Mucosa of descending colon (tissue), 3 donors: Measurements from ENCODE around the gene GPC3. TPM values are rescaled to one million over a fixed set of nuclear protein-coding genes. Genes with fewer than 3 reads are reported as not detected.
A peak's percentile ranks its signal among the peaks of the same experiment; 100 is the strongest.

Source experiments
- ATAC-seq: fragments of 200-7000 bp; cut with Tn5 transposase; one replicate; pipeline ENCODE4 v1.9.1; 2020; ENCODE audit warnings: mild to moderate bottlenecking, moderate library complexity
- DNase-seq, 3 donors: peaks; one replicate each; pipeline ENCODE4 v3.0.0-alpha.2; 2020
- H3K36me3 ChIP-seq: fragments of 200-600 bp; one replicate; pipeline ENCODE4 v1.8.0; 2021; ENCODE audit warnings: low read depth, mild to moderate bottlenecking
- H3K4me1 ChIP-seq: fragments of 200-600 bp; one replicate; pipeline ENCODE4 v1.8.0; 2021; ENCODE audit warnings: low read depth, mild to moderate bottlenecking
- H3K4me3 ChIP-seq: fragments of 200-600 bp; one replicate; pipeline ENCODE4 v1.8.0; 2021; ENCODE audit warnings: mild to moderate bottlenecking
- H3K9me3 ChIP-seq: fragments of 200-600 bp; one replicate; pipeline ENCODE4 v1.8.0; 2021; ENCODE audit warnings: mild to moderate bottlenecking
- CTCF ChIP-seq: fragments of 200-600 bp; IDR thresholded peaks from one replicate; pipeline ENCODE4 v1.8.0; 2022; ENCODE audit warnings: antibody characterized with exemption, mild to moderate bottlenecking
- intact Hi-C, 2 donors: fragments of 100-400 bp; cut with DNase I in 1 of 2; cut with micrococcal nuclease in 1 of 2; formaldehyde crosslinking; loops; one replicate each; pipeline versions ENCODE4 v1.11.0 to v1.11.1; 2022; cut with DNase I, micrococcal nuclease
- total RNA-seq, 3 donors: library from RNA; stranded (reverse); fragmentation: NEBNext Ultra II Directional in 2 of 3; extraction: Animal tissue kit (Norgen Biotek cat#: 25700) in 2 of 3; gene quantifications; one replicate each; pipeline versions ENCODE4 v1.2.1 to v1.2.4, GENCODE V29; 2021 to 2023
- donor health status: DM: no; HTN: no; CAD: no; lungs with moderate emphysema.
- donor health status: DM: no; HTN: no; CAD: no.
- donor health status: DM: no; HTN: yes; CAD: no.

GPC3 gene
- total RNA-seq, 3 donors from 2014 or later: 0.55 to 2.8 (median 2.1) TPM

DNA sequence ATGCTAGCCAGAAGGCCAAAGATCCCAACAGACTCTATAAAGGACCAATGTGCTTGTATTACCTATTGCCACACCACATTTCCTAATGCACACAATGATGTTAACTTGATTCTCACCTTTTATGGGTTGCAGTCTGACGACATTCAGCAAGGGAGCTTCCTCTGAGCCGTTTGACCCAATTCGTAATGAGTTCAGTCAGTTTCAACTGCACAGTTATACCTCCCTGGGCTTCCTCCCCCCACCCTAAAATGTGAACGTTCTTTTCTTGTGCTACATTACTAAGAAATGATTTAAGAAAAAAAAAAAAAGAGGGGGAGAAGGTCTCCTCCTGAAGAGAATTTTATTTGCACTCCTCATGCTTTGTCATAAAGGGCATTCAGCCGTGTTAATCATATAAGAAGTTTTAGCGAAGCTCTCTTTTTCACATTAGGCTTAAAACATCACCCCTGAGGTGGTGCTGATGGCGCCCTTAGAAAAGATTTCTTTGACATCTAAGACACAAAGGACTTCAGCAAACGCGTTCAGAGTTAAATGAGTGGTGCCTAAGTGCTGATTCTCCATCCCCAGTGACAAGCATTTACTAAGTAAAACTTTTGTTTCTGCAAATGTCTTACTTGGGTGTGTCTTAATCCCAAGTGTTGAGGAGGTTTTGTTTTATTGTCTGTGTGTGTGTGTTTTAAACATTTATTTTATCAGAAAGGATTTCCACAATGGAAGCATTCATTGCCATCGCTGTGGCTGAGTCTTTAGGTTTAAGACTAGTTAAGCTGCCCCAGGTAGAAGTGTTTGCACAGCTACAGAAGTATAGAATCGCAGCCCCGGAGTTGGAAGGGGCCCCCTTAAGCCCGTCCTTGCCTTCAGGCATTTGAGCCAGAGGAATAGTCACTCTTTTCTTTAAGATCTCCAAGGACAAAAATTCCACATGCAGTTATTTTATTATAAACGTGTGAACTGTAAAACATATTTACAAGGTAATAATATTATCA, 15.2 kb upstream of the GPC3 start:
- H3K4me1 ChIP-seq: no peaks in the 10 kb centered on the region
- no peaks in the 10 kb centered on the region for H3K36me3 ChIP-seq
- H3K9me3 ChIP-seq: no peaks in the 10 kb centered on the region
- no peak for ATAC-seq
- DNase-seq: no peak
- TF ChIP-seq CTCF: no peak
- H3K4me3 ChIP-seq: no peak overlapping the region
- intact Hi-C loops: no loop called here

GRCh38 chrX:133999031-133999705, 13.8 kb upstream of the GPC3 start:
- H3K9me3 ChIP-seq: no peaks in the 10 kb centered on the region
- H3K4me1 ChIP-seq: no peaks in the 10 kb centered on the region
- ATAC-seq (no peak), DNase-seq (peak in 1 of 3 donors; percentile 1)
- H3K4me3 ChIP-seq: no peak overlapping the region
- H3K36me3 ChIP-seq: no peaks in the 10 kb centered on the region
- intact Hi-C loops: no loop called here
- TF ChIP-seq CTCF: no peak

- TF ChIP-seq CTCF: no peak
- Histone ChIP-seq H3K36me3 (no peaks in the 10 kb centered on the region), H3K4me3 (no peak overlapping the region), H3K4me1 (no peaks in the 10 kb centered on the region), H3K9me3 (no peaks in the 10 kb centered on the region)
- DNase-seq (no peak), ATAC-seq (no peak)
- intact Hi-C loops: no loop called here
Observed at GRCh38 chrX:133995759-133996158, 10.4 kb upstream of the GPC3 start.

- no peaks in the 10 kb centered on the region for H3K9me3 ChIP-seq
- TF ChIP-seq CTCF: no peak
- intact Hi-C loops: no loop called here
- H3K36me3 ChIP-seq: no peaks in the 10 kb centered on the region
- H3K4me3 ChIP-seq: no peak overlapping the region
- ATAC-seq (no peak), DNase-seq (no peak)
- H3K4me1 ChIP-seq: no peaks in the 10 kb centered on the region
Observed at GRCh38 chrX:133994576-133994975, 9.2 kb upstream of the GPC3 start.

DNA sequence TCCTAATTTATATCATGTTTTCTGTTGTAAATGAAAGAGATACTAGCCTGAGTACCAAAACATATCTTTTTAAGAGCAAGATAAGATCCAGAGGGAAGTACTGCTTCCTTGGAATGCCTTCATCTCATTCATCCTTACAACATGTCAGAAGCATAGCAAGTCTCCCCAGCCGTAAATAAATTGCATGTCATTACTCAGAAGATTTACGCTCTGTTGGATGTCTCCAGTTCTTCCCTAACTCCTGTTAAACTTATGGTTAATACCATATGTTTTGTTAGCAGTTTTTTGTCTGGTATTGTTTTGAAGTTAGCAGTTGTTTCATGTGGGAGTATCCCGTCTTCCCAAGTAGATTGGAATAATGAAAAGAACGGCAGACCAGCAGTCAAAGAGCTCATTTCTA, 7.5 kb upstream of the GPC3 start:
- Histone ChIP-seq H3K9me3 (no peaks in the 10 kb centered on the region), H3K36me3 (no peaks in the 10 kb centered on the region), H3K4me1 (no peaks in the 10 kb centered on the region), H3K4me3 (no peak overlapping the region)
- intact Hi-C loops: no loop called here
- DNase-seq (no peak), ATAC-seq (no peak)
- no peak for TF ChIP-seq CTCF
